Nephron progenitor cell (in vitro differentiated cells): ENCODE results near the gene CECR2.

ENCODE experiments used
- DNase-seq: peaks from one replicate; pipeline ENCODE4 v3.0.0; 2021
- H3K27ac Mint-ChIP-seq: 2 replicates; pipeline ENCODE4 v1.8.0; 2021; ENCODE audit warnings: mild to moderate bottlenecking, moderate library complexity, mixed read lengths
- H3K27me3 Mint-ChIP-seq: 2 replicates; pipeline ENCODE4 v1.8.0; 2021; ENCODE audit warnings: mild to moderate bottlenecking, low read depth, mixed read lengths; ENCODE audit not compliant: poor library complexity
- H3K36me3 Mint-ChIP-seq: 2 replicates; pipeline ENCODE4 v1.8.0; 2021; ENCODE audit warnings: low read depth, mixed read lengths
- H3K4me1 Mint-ChIP-seq: 2 replicates; pipeline ENCODE4 v1.8.0; 2021; ENCODE audit warnings: mixed read lengths
- H3K4me3 Mint-ChIP-seq: 2 replicates; pipeline ENCODE4 v1.8.0; 2021; ENCODE audit warnings: mild to moderate bottlenecking, moderate library complexity, mixed read lengths
- H3K9me3 Mint-ChIP-seq: 2 replicates; pipeline ENCODE4 v1.8.0; 2021; ENCODE audit warnings: mild to moderate bottlenecking, moderate library complexity, mixed read lengths
- TF ChIP-seq, protein P1 (sequence below): fragments of 200-600 bp; sonication (generic); IDR thresholded peaks from 2 replicates; pipeline ENCODE4 v1.5.0; 2021; ENCODE audit warnings: antibody characterized with exemption

The CECR2 gene

DNA sequence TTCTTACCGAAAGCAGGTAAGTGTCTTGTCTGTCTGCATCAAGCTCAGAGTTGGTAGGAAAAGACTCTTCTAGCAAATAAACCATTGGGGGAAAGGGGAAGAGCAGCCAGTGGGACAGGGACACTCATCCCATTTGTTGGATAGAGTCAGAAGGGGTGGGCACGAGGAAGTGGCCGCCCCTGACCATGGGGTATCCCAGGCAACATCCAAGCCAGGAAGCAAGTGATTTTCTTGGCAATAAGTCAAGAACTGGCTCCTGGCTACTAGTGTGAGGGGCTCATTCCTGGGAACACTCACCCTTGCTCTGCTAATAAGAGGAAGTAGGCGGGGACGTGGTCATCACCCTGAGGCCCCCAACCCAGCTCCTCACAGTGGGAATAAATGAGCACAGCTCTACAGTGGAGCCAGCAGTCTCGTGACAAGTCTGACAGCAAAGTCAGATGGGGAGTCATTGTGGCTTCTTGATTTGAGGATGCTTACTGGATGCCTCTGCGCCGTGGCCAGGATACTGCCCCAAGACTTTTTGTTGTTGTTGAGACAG is 200.8 kb downstream of the CECR2 start:
- Mint-ChIP-seq H3K4me3 (no peak overlapping the region), H3K27ac (peak overlapping the region; percentile 87), H3K4me1 (peaks cover 32% of the 10 kb centered on the region), H3K27me3 (no peaks in the 10 kb centered on the region), H3K36me3 (no peaks in the 10 kb centered on the region), H3K9me3 (no peaks in the 10 kb centered on the region)
- DNase-seq: no peak
- TF ChIP-seq, protein P1, sequence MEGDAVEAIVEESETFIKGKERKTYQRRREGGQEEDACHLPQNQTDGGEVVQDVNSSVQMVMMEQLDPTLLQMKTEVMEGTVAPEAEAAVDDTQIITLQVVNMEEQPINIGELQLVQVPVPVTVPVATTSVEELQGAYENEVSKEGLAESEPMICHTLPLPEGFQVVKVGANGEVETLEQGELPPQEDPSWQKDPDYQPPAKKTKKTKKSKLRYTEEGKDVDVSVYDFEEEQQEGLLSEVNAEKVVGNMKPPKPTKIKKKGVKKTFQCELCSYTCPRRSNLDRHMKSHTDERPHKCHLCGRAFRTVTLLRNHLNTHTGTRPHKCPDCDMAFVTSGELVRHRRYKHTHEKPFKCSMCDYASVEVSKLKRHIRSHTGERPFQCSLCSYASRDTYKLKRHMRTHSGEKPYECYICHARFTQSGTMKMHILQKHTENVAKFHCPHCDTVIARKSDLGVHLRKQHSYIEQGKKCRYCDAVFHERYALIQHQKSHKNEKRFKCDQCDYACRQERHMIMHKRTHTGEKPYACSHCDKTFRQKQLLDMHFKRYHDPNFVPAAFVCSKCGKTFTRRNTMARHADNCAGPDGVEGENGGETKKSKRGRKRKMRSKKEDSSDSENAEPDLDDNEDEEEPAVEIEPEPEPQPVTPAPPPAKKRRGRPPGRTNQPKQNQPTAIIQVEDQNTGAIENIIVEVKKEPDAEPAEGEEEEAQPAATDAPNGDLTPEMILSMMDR: no peak

DNA sequence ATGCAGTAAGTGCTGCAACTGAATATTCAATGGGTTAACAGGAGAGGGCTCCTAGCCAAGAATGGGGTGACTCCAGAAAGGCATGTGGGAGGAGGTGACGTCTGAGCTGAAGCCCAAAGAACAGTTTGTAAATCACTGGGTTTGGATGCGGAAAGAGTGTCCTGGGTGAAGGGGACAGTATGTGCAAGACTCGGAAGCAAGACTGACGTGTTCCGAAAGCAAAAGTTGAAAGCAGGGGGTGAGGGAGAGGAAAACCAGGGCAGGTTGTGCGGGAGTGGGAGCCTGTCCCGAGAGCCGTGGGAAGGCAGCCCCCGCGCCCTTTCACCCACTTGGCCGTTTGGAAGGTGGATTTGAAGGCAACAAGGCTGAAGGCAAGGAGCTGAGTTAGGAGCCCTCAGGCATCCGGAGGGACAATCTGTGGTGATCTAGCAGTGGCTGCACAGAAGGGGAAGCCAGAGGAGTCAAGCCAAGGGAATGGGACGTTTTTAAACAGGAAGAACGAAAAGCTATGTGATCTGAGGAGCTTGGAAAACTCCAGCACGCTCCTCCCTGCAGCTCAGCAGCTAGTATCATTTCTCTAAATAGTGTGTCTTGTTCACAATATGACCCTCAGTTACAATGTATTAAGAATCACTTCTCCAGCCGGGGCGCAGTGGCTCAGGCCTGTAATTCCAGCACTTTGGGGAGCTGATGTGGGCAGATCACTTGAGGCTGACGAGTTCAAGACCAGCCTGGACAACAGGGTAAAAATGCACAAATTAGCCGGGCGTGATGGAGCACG is 201.8 kb downstream of the CECR2 start:
- H3K27ac Mint-ChIP-seq: peak overlapping the region; percentile 37
- DNase-seq: no peak
- peaks cover 32% of the 10 kb centered on the region for H3K4me1 Mint-ChIP-seq
- H3K27me3 Mint-ChIP-seq: no peaks in the 10 kb centered on the region
- no peak overlapping the region for H3K4me3 Mint-ChIP-seq
- TF ChIP-seq, protein P1: no peak
- no peaks in the 10 kb centered on the region for H3K36me3 Mint-ChIP-seq
- H3K9me3 Mint-ChIP-seq: no peaks in the 10 kb centered on the region

DNA sequence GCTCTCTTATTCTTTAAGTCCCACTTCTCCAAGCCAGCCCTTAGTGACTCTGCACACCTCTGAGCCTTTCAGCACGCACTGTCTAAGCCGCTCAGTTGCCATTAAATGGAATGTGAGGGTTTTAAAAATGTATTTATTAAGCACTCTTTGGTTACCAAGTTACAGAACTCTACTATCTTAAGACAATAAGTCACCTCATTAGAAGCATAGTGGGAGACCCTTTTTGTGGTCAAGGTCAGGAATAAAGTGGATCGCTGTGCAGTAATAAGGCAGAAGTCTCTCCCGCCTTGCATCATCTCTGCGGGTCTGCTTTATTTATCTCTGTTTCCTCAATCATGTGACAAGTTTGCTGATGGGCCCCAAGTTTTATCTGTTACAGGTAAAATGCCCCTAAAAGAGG is 205.9 kb downstream of the CECR2 start:
- Mint-ChIP-seq H3K9me3 (no peaks in the 10 kb centered on the region), H3K27me3 (peaks cover 5% of the 10 kb centered on the region), H3K4me3 (no peak overlapping the region), H3K36me3 (no peaks in the 10 kb centered on the region), H3K27ac (no peak overlapping the region), H3K4me1 (peaks cover 20% of the 10 kb centered on the region)
- TF ChIP-seq, protein P1: no peak
- DNase-seq: no peak

DNA sequence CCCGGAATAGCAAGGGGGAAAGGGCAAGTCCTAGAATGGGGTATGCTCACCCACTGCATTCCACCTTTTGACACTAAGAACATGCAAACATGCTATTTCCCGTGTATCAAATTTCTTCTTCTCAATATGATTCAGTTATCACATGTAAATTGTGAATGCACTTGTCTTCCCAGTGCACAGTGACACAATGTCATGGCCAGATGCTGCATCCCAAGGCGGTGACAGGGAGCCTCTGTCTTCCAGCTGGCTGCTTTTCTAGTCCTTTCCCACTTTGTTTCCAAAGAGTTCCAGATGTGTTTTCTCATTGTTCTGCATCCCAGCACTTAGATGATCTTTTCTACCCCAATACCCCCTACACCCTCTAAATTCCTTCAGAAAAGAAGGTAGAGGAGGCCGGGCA is 206.4 kb downstream of the CECR2 start:
- peaks cover 15% of the 10 kb centered on the region for H3K4me1 Mint-ChIP-seq
- peaks cover 5% of the 10 kb centered on the region for H3K27me3 Mint-ChIP-seq
- H3K9me3 Mint-ChIP-seq: no peaks in the 10 kb centered on the region
- H3K27ac Mint-ChIP-seq: peak overlapping the region; percentile 69
- TF ChIP-seq, protein P1: no peak
- DNase-seq: no peak
- H3K36me3 Mint-ChIP-seq: no peaks in the 10 kb centered on the region
- H3K4me3 Mint-ChIP-seq: no peak overlapping the region

DNA sequence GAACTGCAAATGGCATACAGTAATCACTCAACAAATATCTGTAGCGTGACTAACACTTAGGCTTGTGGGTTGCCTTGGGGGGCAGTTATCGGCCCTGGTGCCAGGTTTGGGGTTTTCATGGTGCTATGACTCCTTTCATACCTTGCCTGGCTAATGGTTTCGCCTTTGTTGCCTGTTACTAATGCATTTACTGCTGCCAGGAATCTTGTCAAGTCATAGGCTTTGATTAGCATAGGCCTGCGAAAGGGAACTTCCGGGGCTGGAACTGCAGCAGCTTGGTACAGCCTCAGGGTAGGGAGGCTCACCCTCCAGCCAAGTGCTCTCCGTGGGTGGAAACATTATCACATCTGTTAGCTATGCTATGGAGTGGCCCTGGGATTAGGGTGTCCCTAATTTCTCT is 207.2 kb downstream of the CECR2 start:
- Mint-ChIP-seq H3K36me3 (no peaks in the 10 kb centered on the region), H3K4me3 (no peak overlapping the region), H3K9me3 (no peaks in the 10 kb centered on the region), H3K27ac (no peak overlapping the region), H3K4me1 (peaks cover 7% of the 10 kb centered on the region), H3K27me3 (peaks cover 5% of the 10 kb centered on the region)
- TF ChIP-seq, protein P1: no peak
- no peak for DNase-seq
